ENCODE results near the gene SAYSD1.

DNA sequence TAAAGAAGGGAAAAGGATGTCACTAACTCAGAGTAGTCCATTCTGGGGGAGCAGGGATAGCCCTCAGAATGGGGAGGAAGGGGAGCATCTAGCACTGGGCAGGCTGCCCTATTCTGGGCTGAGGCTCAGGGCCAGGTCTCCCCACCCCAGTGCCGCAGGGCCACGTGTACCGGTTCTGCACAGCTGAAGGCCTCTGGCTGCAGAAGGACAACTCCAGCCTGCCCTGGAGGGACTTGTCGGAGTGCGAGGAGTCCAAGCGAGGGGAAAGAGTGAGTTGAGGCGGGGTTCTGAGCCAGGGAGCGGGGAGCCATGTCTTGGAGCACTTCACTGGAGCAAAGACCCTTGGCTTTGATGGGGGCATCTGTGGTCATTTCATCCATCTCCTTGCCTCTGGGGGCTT is 49.4 kb downstream of the SAYSD1 start:
- TF ChIP-seq, protein P1, sequence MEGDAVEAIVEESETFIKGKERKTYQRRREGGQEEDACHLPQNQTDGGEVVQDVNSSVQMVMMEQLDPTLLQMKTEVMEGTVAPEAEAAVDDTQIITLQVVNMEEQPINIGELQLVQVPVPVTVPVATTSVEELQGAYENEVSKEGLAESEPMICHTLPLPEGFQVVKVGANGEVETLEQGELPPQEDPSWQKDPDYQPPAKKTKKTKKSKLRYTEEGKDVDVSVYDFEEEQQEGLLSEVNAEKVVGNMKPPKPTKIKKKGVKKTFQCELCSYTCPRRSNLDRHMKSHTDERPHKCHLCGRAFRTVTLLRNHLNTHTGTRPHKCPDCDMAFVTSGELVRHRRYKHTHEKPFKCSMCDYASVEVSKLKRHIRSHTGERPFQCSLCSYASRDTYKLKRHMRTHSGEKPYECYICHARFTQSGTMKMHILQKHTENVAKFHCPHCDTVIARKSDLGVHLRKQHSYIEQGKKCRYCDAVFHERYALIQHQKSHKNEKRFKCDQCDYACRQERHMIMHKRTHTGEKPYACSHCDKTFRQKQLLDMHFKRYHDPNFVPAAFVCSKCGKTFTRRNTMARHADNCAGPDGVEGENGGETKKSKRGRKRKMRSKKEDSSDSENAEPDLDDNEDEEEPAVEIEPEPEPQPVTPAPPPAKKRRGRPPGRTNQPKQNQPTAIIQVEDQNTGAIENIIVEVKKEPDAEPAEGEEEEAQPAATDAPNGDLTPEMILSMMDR (IDR thresholded peaks at IDR 0.05; ENCODE audit: low read depth, low read length) = no peak
- no peak for TF ChIP-seq EZH2phosphoT487 (IDR thresholded peaks at IDR 0.05; ENCODE audit: low read depth)
